ENCODE measurements around the gene UBXN1.

Gene UBXN1

GRCh38 chr11:62645946-62646824 is 32.7 kb downstream of the UBXN1 start, which contains the start of gene GANAB:
GANAB (minus strand) TSS chr11:62646613; CDS start chr11:62646599, 14 bp downstream.
- DNase-seq (ENCODE audit: low spot score): peak; percentile 98

- DNase-seq (ENCODE audit: low spot score): no peak
Measured at GRCh38 chr11:62645671-62645945, 33.3 kb downstream of the UBXN1 start.

GRCh38 chr11:62644220-62644619 is 34.7 kb downstream of the UBXN1 start:
- DNase-seq (ENCODE audit: low spot score): no peak

- no peak for DNase-seq (ENCODE audit: low spot score)
Measured at GRCh38 chr11:62632492-62632891, 46.4 kb downstream of the UBXN1 start.

DNA sequence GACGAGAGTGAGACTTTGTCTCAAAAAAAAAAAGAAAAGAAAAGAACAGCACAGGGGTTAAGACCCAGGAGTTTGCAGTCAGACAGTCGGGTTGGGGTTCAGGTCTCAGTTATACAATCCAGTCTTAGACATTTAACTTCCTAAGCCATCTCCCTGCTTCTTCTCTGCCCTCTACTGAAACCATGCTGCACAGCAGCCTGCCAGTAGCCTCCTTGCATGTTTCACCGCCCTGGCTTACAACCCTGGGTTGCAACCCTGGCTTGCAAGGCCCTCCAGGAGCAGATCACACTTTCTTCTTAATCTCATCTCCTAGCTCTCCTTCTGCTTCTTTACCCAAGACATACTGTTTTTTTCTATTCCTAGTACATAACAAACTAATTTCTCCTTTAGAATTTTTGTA is 51.2 kb downstream of the UBXN1 start:
- DNase-seq (ENCODE audit: low spot score): no peak

All from RKO (cell line).